HepG2 (cell line): ENCODE measurements around the gene OTP. TPM values are rescaled to one million over a fixed set of nuclear protein-coding genes. Genes with fewer than 3 reads are reported as not detected.

Experiments
- ATAC-seq: fragments of 200-7000 bp; cut with Tn5 transposase; 3 replicates; pipeline ENCODE4 v1.9.1; 2020; ENCODE audit warnings: mild to moderate bottlenecking, moderate library complexity
- BruUV-seq: library from RNA; stranded (reverse); fragments of 400-500 nt; replicated peaks from 2 replicates; lab custom pipeline; 2021; lab: Mats Ljungman, UMichigan
- CTCF ChIA-PET: fragments of 300-600 bp; formaldehyde crosslinking; extraction: SDS; loops from one replicate; lab custom pipeline; 2021; ENCODE audit warnings: low total read pairs, inconsistent platforms, low intra/inter-chr PET ratio; lab: Yijun Ruan, JAX
- POLR2A ChIA-PET: fragments of 350-600 bp; sonication (Branson Sonifier 250); formaldehyde crosslinking; loops from one replicate; lab custom pipeline; 2020; ENCODE audit warnings: antibody characterized with exemption, inconsistent platforms; lab: Yijun Ruan, JAX
- DNase-seq: peaks from one replicate; pipeline ENCODE4 v3.0.0-alpha.2; 2015; ENCODE audit warnings: low spot score
- FAIRE-seq: peaks from 3 replicates; lab custom pipeline; 2011; peaks lifted over from hg19 to GRCh38; lab: Jason Lieb, UNC
- H2AFZ ChIP-seq: one replicate; pipeline ENCODE4 v1.6.1; 2011; ENCODE audit warnings: low read length, inconsistent platforms
- H3K27ac ChIP-seq: fragments of 300-600 bp; 3 replicates; pipeline ENCODE4 v1.8.0; 2011; ENCODE audit warnings: mixed run types, mild to moderate bottlenecking, mixed read lengths, low read length, inconsistent platforms; ENCODE audit not compliant: insufficient read depth; ENCODE audit errors: extremely low read length
- H3K27me3 ChIP-seq, 2 experiments: fragments of 200-600 bp in 1 of 2; 2 replicates in 1 of 2; 3 replicates in 1 of 2; pipeline versions ENCODE4 v1.6.0 to v1.8.0; 2011; ENCODE audit warnings: low read length in 2 of 2, mild to moderate bottlenecking in 2 of 2, moderate library complexity in 2 of 2, inconsistent platforms in 1 of 2; ENCODE audit not compliant: insufficient read depth in 2 of 2, control insufficient read depth in 1 of 2
- H3K36me3 ChIP-seq, 2 experiments: fragments of 200-600 bp in 1 of 2; replicated peaks in 1 of 2; 2 replicates in 1 of 2; 3 replicates in 1 of 2; pipeline versions ENCODE4 v1.5.1 to v1.8.0; 2011; ENCODE audit warnings: low read length in 2 of 2, inconsistent platforms in 1 of 2; ENCODE audit not compliant: insufficient read depth in 2 of 2, control insufficient read depth in 1 of 2
- H3K4me1 ChIP-seq: 2 replicates; pipeline ENCODE4 v1.5.1; 2012; ENCODE audit warnings: low read length, inconsistent platforms; ENCODE audit not compliant: insufficient read depth
- H3K4me2 ChIP-seq: 2 replicates; pipeline ENCODE4 v1.6.0; 2011; ENCODE audit warnings: low read depth, low read length, inconsistent platforms
- H3K4me3 ChIP-seq, 3 experiments: fragments of 200-600 bp in 1 of 3; sonication (generic), shearing (Covaris generic) in 1 of 3; replicated peaks in 1 of 3; 2 replicates each; pipeline ENCODE4 v1.5.1; 2011 to 2016; ENCODE audit warnings: low read length in 3 of 3, inconsistent platforms in 2 of 3, low read depth in 2 of 3, mild to moderate bottlenecking in 2 of 3, control low read depth in 1 of 3, mixed read lengths in 1 of 3; ENCODE audit not compliant: insufficient read depth in 1 of 3
- H3K79me2 ChIP-seq: one replicate; pipeline ENCODE4 v1.6.1; 2011; ENCODE audit warnings: low read length, inconsistent platforms; ENCODE audit not compliant: insufficient read depth
- H3K9ac ChIP-seq: 2 replicates; pipeline ENCODE4 v1.6.0; 2011; ENCODE audit warnings: mild to moderate bottlenecking, low read depth, low read length, inconsistent platforms; ENCODE audit not compliant: insufficient read depth
- H3K9me3 ChIP-seq: 2 replicates; pipeline ENCODE4 v1.5.1; 2012; ENCODE audit warnings: mild to moderate bottlenecking, low read length
- H4K20me1 ChIP-seq: 2 replicates; pipeline ENCODE4 v1.6.0; 2011; ENCODE audit warnings: inconsistent platforms, mild to moderate bottlenecking, low read length, moderate library complexity; ENCODE audit not compliant: insufficient read depth
- PHF8 ChIP-seq: sonication (generic); formaldehyde crosslinking; IDR thresholded peaks from 2 replicates; pipeline ENCODE4 v1.5.0; 2020; ENCODE audit warnings: missing genetic modification reagents
- WGBS: methylation state at CpG from one replicate; pipeline ENCODE4 v1.1.6; 2017; ENCODE audit warnings: low lambda C conversion rate; 5-methylcytosine and 5-hydroxymethylcytosine counted together
- in situ Hi-C: cut with HindIII; loops from 2 replicates; pipeline ENCODE4 v1.10.0; 2017; ENCODE audit warnings: low pct_unique_long_range_greater_than_20kb; ENCODE audit not compliant: extremely low pct_ligation_motif_present
- intact Hi-C: fragments of 100-400 bp; cut with micrococcal nuclease; formaldehyde crosslinking; loops from one replicate; pipeline ENCODE4 v1.10.0; 2022; ENCODE audit not compliant: unreplicated experiment
- polyA plus RNA-seq, 8 experiments: library from polyadenylated mRNA; depleted of rRNA in 3 of 8; stranded (reverse) in 7 of 8; unstranded in 1 of 8; fragments of >200 nt; fragmentation: Illumina TruSeq in 4 of 8; extraction: Trizol in 4 of 8; gene quantifications; 2 replicates each; pipeline versions ENCODE4 v1.2.1 to v1.2.3, GENCODE V29; 2011 to 2016; ENCODE audit warnings: low read depth in 4 of 8, missing spikeins in 1 of 8, mixed read lengths in 1 of 8; ENCODE audit not compliant: insufficient read depth in 1 of 8
- total RNA-seq, 5 experiments: library from RNA; depleted of rRNA; stranded (reverse); fragments of >200 nt; fragmentation: Illumina TruSeq; extraction: Trizol; gene quantifications; 2 replicates each; pipeline ENCODE4 v1.2.3, GENCODE V29; 2016; ENCODE audit warnings: low read depth in 1 of 5
- TF ChIP-seq, protein P1 (sequence below): sonication (generic); formaldehyde crosslinking; IDR thresholded peaks from 2 replicates; pipeline ENCODE4 v1.4.0; 2020; ENCODE audit warnings: missing genetic modification reagents

Gene OTP
- total and polyA plus RNA-seq, 2 of the 13 experiments (the other 11 are each of a cell fraction or from before 2014, with no cell fraction given): not detected

DNA sequence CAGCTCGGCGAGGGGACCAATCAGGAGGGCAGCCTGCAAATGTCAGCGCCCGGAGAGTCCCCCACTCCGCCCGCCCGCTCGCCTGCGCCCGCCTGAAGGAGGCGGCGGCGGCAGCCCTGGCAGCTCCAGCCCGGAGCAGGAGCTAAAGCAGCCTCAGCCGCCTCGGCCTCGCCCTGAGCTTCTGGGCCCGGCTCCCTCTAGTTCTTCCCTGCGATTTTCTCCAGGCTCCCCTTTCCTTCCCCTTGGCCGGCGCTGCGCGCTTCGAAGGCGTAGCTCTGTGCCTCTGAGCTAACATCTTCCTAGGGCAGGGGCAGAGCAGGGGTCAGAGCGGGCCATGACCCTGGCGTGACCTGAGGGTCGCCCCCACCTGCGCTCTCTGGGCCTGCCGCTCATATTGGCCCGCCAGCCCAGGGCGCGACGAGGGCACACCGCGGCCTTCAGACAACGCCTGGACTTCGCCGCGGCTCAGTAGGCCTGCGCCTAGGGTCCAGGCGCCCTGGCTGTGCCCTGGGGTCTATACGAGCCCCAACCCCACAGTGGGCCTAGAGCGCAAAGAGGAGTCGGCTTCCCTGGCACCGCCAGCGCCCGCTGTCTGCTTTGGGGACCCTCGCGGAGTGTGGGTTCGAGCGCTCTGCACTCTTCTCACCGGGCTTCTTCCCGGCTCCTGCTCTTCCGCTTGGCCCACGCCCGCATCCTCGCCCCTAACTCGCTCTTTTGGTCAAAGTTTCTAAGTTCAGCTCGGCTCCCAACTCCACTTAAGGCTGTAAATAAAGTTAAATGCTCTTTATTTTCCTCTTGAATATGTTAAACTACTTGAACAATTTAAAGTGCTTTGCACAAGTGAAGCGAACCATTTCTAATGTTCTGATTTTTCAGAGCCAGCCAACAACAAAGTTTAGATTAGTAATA, 504 bp upstream of the OTP start:
- in situ Hi-C loops (loop anchor here (5.0 kb wide), 1 partner anchor 67 kb away; no protein-coding TSS in a partner anchor), intact Hi-C loops (no loop called here)
- no peak for ATAC-seq
- ChIA-PET CTCF (no interaction called here), POLR2A (no interaction called here)
- H3K4me2 ChIP-seq: no peak overlapping the region
- no peaks in the 10 kb centered on the region for H3K79me2 ChIP-seq
- H3K4me3 ChIP-seq: no peak overlapping the region
- 0 out of 2 replicates have a peak, but pooled peaks cover 3% of the 10 kb centered on the region for H4K20me1 ChIP-seq
- TF ChIP-seq PHF8 (CRISPR knock-in tag): no peak
- TF ChIP-seq, protein P1, sequence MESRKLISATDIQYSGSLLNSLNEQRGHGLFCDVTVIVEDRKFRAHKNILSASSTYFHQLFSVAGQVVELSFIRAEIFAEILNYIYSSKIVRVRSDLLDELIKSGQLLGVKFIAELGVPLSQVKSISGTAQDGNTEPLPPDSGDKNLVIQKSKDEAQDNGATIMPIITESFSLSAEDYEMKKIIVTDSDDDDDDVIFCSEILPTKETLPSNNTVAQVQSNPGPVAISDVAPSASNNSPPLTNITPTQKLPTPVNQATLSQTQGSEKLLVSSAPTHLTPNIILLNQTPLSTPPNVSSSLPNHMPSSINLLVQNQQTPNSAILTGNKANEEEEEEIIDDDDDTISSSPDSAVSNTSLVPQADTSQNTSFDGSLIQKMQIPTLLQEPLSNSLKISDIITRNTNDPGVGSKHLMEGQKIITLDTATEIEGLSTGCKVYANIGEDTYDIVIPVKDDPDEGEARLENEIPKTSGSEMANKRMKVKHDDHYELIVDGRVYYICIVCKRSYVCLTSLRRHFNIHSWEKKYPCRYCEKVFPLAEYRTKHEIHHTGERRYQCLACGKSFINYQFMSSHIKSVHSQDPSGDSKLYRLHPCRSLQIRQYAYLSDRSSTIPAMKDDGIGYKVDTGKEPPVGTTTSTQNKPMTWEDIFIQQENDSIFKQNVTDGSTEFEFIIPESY (CRISPR knock-in tag): peak; percentile 55; the same call in 1 of the 2 replicates
- TF ChIP-seq, all 625 proteins: peak for 1
- DNase-seq (no peak), FAIRE-seq (no peak)
- Histone ChIP-seq H3K4me1 (no peaks in the 10 kb centered on the region), H3K27me3 (peaks cover 6 to 76% of the 10 kb centered on the region in 2 experiments), H3K9ac (no peak overlapping the region), H3K36me3 (no peaks in the 10 kb centered on the region), H2AFZ (no peak overlapping the region), H3K27ac (no peak overlapping the region), H3K9me3 (no peaks in the 10 kb centered on the region)
- WGBS: 67% methylated on average over 36 of the region's 61 CpGs
- BruUV-seq: no TSS peak
